Measurements from ENCODE around the gene FSD1.
"Not testable (repeated sequence)": the region's sequence is repeated elsewhere in the genome, so short reads cannot be mapped to it uniquely, and the experiment has no call there.

FSD1 gene

GRCh38 chr19:4278010-4278409 lies 26.4 kb upstream of the FSD1 start:
- H3K27me3 Mint-ChIP-seq, result peaks cover 16% of the 10 kb centered on the region
- no peak overlapping the region for H3K4me3 Mint-ChIP-seq
- no peak overlapping the region for H3K27ac Mint-ChIP-seq
- no peaks in the 10 kb centered on the region for H3K36me3 Mint-ChIP-seq (ENCODE audit: low read depth)
- no peaks in the 10 kb centered on the region for H3K9me3 Mint-ChIP-seq
- H3K4me1 Mint-ChIP-seq (ENCODE audit: low read depth), result peaks cover 6% of the 10 kb centered on the region

- Mint-ChIP-seq H3K4me1 (ENCODE audit: low read depth) (peaks cover 6% of the 10 kb centered on the region), H3K27me3 (peaks cover 16% of the 10 kb centered on the region), H3K27ac (no peak within 1 kb of the TSS), H3K4me3 (peak within 1 kb of the TSS; percentile 59), H3K9me3 (no peaks in the 10 kb centered on the region), H3K36me3 (ENCODE audit: low read depth) (no peaks in the 10 kb centered on the region)
Observed at GRCh38 chr19:4278419-4279266, 25.8 kb upstream of the FSD1 start, which contains the start of gene SHD. TSS of gene SHD (plus strand) at chr19:4279266. CDS start at chr19:4280064, 798 bp downstream.

- Mint-ChIP-seq H3K27ac (no peak overlapping the region), H3K36me3 (ENCODE audit: low read depth) (no peaks in the 10 kb centered on the region), H3K9me3 (no peaks in the 10 kb centered on the region), H3K4me3 (no peak overlapping the region), H3K4me1 (ENCODE audit: low read depth) (peaks cover 6% of the 10 kb centered on the region), H3K27me3 (peaks cover 16% of the 10 kb centered on the region)
Observed at GRCh38 chr19:4279267-4279529, 25.2 kb upstream of the FSD1 start.

- peaks cover 6% of the 10 kb centered on the region for H3K4me1 Mint-ChIP-seq (ENCODE audit: low read depth)
- H3K36me3 Mint-ChIP-seq (ENCODE audit: low read depth), result no peaks in the 10 kb centered on the region
- H3K9me3 Mint-ChIP-seq, result no peaks in the 10 kb centered on the region
- H3K4me3 Mint-ChIP-seq, result peak overlapping the region; percentile 59
- no peak overlapping the region for H3K27ac Mint-ChIP-seq
- peaks cover 16% of the 10 kb centered on the region for H3K27me3 Mint-ChIP-seq
Observed at GRCh38 chr19:4279530-4280422, 24.6 kb upstream of the FSD1 start.

GRCh38 chr19:4284176-4284958 lies 20.0 kb upstream of the FSD1 start:
- Mint-ChIP-seq H3K36me3 (ENCODE audit: low read depth) (no peaks in the 10 kb centered on the region), H3K9me3 (no peaks in the 10 kb centered on the region), H3K4me1 (ENCODE audit: low read depth) (peaks cover 3% of the 10 kb centered on the region), H3K27me3 (peaks cover 13% of the 10 kb centered on the region), H3K4me3 (no peak overlapping the region), H3K27ac (no peak overlapping the region)

- Mint-ChIP-seq H3K27me3 (peaks cover 9% of the 10 kb centered on the region), H3K4me1 (ENCODE audit: low read depth) (no peaks in the 10 kb centered on the region), H3K36me3 (ENCODE audit: low read depth) (no peaks in the 10 kb centered on the region)
Observed at GRCh38 chr19:4284974-4285373, 19.4 kb upstream of the FSD1 start.

GRCh38 chr19:4286141-4286540 lies 18.3 kb upstream of the FSD1 start:
- not testable (repeated sequence) for H3K9me3 Mint-ChIP-seq; H3K4me1 Mint-ChIP-seq (ENCODE audit: low read depth); H3K4me3 Mint-ChIP-seq; H3K27ac Mint-ChIP-seq; H3K27me3 Mint-ChIP-seq; H3K36me3 Mint-ChIP-seq (ENCODE audit: low read depth)

More at GRCh38 chr19:4284974-4285373, 19.4 kb upstream of the FSD1 start:
- no peaks in the 10 kb centered on the region for H3K9me3 Mint-ChIP-seq
- H3K27ac Mint-ChIP-seq, result no peak overlapping the region
- H3K4me3 Mint-ChIP-seq, result no peak overlapping the region

GRCh38 chr19:4288091-4288777 lies 16.2 kb upstream of the FSD1 start:
- Mint-ChIP-seq H3K9me3 (no peaks in the 10 kb centered on the region), H3K27ac (no peak overlapping the region), H3K4me3 (no peak overlapping the region), H3K27me3 (no peaks in the 10 kb centered on the region), H3K36me3 (ENCODE audit: low read depth) (no peaks in the 10 kb centered on the region), H3K4me1 (ENCODE audit: low read depth) (no peaks in the 10 kb centered on the region)

GRCh38 chr19:4291184-4291732 lies 13.1 kb upstream of the FSD1 start:
- no peaks in the 10 kb centered on the region for H3K9me3 Mint-ChIP-seq
- H3K27me3 Mint-ChIP-seq, result no peaks in the 10 kb centered on the region
- H3K36me3 Mint-ChIP-seq (ENCODE audit: low read depth), result no peaks in the 10 kb centered on the region
- no peak overlapping the region for H3K4me3 Mint-ChIP-seq
- no peak overlapping the region for H3K27ac Mint-ChIP-seq
- no peaks in the 10 kb centered on the region for H3K4me1 Mint-ChIP-seq (ENCODE audit: low read depth)

- no peak overlapping the region for H3K27ac Mint-ChIP-seq
- H3K27me3 Mint-ChIP-seq, result no peaks in the 10 kb centered on the region
- no peaks in the 10 kb centered on the region for H3K36me3 Mint-ChIP-seq (ENCODE audit: low read depth)
- H3K4me1 Mint-ChIP-seq (ENCODE audit: low read depth), result no peaks in the 10 kb centered on the region
- no peaks in the 10 kb centered on the region for H3K9me3 Mint-ChIP-seq
- H3K4me3 Mint-ChIP-seq, result no peak overlapping the region
Observed at GRCh38 chr19:4292515-4292914, 11.9 kb upstream of the FSD1 start.

- Mint-ChIP-seq H3K4me3 (no peak overlapping the region), H3K36me3 (ENCODE audit: low read depth) (no peaks in the 10 kb centered on the region), H3K4me1 (ENCODE audit: low read depth) (peaks cover 4% of the 10 kb centered on the region), H3K27me3 (no peaks in the 10 kb centered on the region), H3K9me3 (no peaks in the 10 kb centered on the region), H3K27ac (no peak overlapping the region)
Observed at GRCh38 chr19:4294389-4294788, 10.0 kb upstream of the FSD1 start.

GRCh38 chr19:4295972-4296771 lies 8.2 kb upstream of the FSD1 start:
- no peak overlapping the region for H3K4me3 Mint-ChIP-seq
- no peak overlapping the region for H3K27ac Mint-ChIP-seq
- H3K27me3 Mint-ChIP-seq, result no peaks in the 10 kb centered on the region
- H3K4me1 Mint-ChIP-seq (ENCODE audit: low read depth), result peaks cover 4% of the 10 kb centered on the region
- H3K36me3 Mint-ChIP-seq (ENCODE audit: low read depth), result no peaks in the 10 kb centered on the region
- no peaks in the 10 kb centered on the region for H3K9me3 Mint-ChIP-seq

- Mint-ChIP-seq H3K27ac (peak overlapping the region; percentile 74), H3K4me3 (no peak overlapping the region), H3K27me3 (no peaks in the 10 kb centered on the region), H3K9me3 (no peaks in the 10 kb centered on the region), H3K4me1 (ENCODE audit: low read depth) (peaks cover 21% of the 10 kb centered on the region), H3K36me3 (ENCODE audit: low read depth) (no peaks in the 10 kb centered on the region)
Observed at GRCh38 chr19:4297901-4298809, 6.2 kb upstream of the FSD1 start.

Measured in stimulated activated naive CD8-positive, alpha-beta T cell treated with anti-CD3 and anti-CD28 coated beads, Interleukin-15, Interleukin-2, amounts not matched to agents 100 ng/mL and 50 ng/mL, for 24 hours (primary cell).